Neural progenitor cell (in vitro differentiated cells): ENCODE results near the gene RFK. TPM values are rescaled to one million over a fixed set of nuclear protein-coding genes. Genes with fewer than 3 reads are reported as not detected.

Source experiments
- DNase-seq: peaks from one replicate; pipeline ENCODE4 v3.0.0-alpha.2; 2016; ENCODE audit warnings: low spot score
- H2AFZ ChIP-seq: fragments of 200-600 bp; sonication (generic); replicated peaks from 2 replicates; pipeline ENCODE4 v1.6.1; 2016; ENCODE audit warnings: antibody characterized with exemption
- H3F3A ChIP-seq: fragments of 200-600 bp; sonication (generic); 2 replicates; pipeline ENCODE4 v1.6.1; 2016; ENCODE audit warnings: antibody characterized with exemption, low read depth
- H3K27ac ChIP-seq: fragments of 200-600 bp; sonication (generic); 2 replicates; pipeline ENCODE4 v1.5.1; 2016; ENCODE audit warnings: mild to moderate bottlenecking
- H3K27me3 ChIP-seq: fragments of 200-600 bp; sonication (generic); 2 replicates; pipeline ENCODE4 v1.6.1; 2016; ENCODE audit warnings: mild to moderate bottlenecking, moderate library complexity
- H3K36me3 ChIP-seq: fragments of 200-600 bp; sonication (generic); 2 replicates; pipeline ENCODE4 v1.5.1; 2016
- H3K4me1 ChIP-seq: fragments of 200-600 bp; sonication (generic); 2 replicates; pipeline ENCODE4 v1.6.1; 2016; ENCODE audit warnings: mixed run types
- H3K4me2 ChIP-seq: fragments of 200-600 bp; sonication (generic); 2 replicates; pipeline ENCODE4 v1.6.1; 2016
- H3K4me3 ChIP-seq: fragments of 200-600 bp; sonication (generic); 2 replicates; pipeline ENCODE4 v1.5.1; 2016
- H3K79me2 ChIP-seq: fragments of 200-600 bp; sonication (generic); 2 replicates; pipeline ENCODE4 v1.6.1; 2016; ENCODE audit warnings: low read depth
- H3K9ac ChIP-seq: fragments of 200-600 bp; sonication (generic); 2 replicates; pipeline ENCODE4 v1.6.1; 2016
- H3K9me3 ChIP-seq: fragments of 200-600 bp; sonication (generic); 2 replicates; pipeline ENCODE4 v1.5.1; 2016; ENCODE audit warnings: low read depth
- H4K20me1 ChIP-seq: fragments of 200-600 bp; sonication (generic); 2 replicates; pipeline ENCODE4 v1.6.1; 2016; ENCODE audit warnings: low read depth
- H3K27ac Mint-ChIP-seq: 3 replicates; pipeline ENCODE4 v1.8.0; 2021; ENCODE audit warnings: mixed read lengths
- H3K27me3 Mint-ChIP-seq: 2 replicates; pipeline ENCODE4 v1.8.0; 2022; ENCODE audit warnings: low read depth, mild to moderate bottlenecking, inconsistent platforms, moderate library complexity, mixed read lengths; ENCODE audit not compliant: insufficient read depth
- H3K36me3 Mint-ChIP-seq: 3 replicates; pipeline ENCODE4 v1.8.0; 2021; ENCODE audit warnings: mixed read lengths
- H3K4me1 Mint-ChIP-seq: 3 replicates; pipeline ENCODE4 v1.8.0; 2021; ENCODE audit warnings: mixed read lengths
- H3K4me3 Mint-ChIP-seq: 3 replicates; pipeline ENCODE4 v1.8.0; 2021; ENCODE audit warnings: mild to moderate bottlenecking, moderate library complexity, mixed read lengths
- H3K9me3 Mint-ChIP-seq: 3 replicates; pipeline ENCODE4 v1.8.0; 2020; ENCODE audit warnings: mixed read lengths
- CTCF ChIP-seq: fragments of 200-600 bp; sonication (generic); IDR thresholded peaks from 2 replicates; pipeline ENCODE4 v1.5.1; 2017; ENCODE audit warnings: antibody characterized with exemption, mild to moderate bottlenecking
- EZH2 ChIP-seq: fragments of 200-600 bp; sonication (generic); IDR thresholded peaks from 2 replicates; pipeline ENCODE4 v1.6.1; 2017; ENCODE audit warnings: antibody characterized with exemption, mild to moderate bottlenecking, moderate library complexity
- EZH2phosphoT487 ChIP-seq: fragments of 200-600 bp; sonication (generic); IDR thresholded peaks from 2 replicates; pipeline ENCODE4 v1.6.1; 2017; ENCODE audit warnings: antibody characterized with exemption
- total RNA-seq: library from RNA; depleted of rRNA; stranded (reverse); fragments of >200 nt; gene quantifications from 2 replicates; pipeline ENCODE4 v1.2.3, GENCODE V29; 2015; ENCODE audit warnings: low replicate concordance

Gene RFK
- total RNA-seq, 1 donor from 2014 or later: 24.7 TPM

GRCh38 chr9:76405868-76406267, 11.6 kb upstream of the RFK start:
- Histone ChIP-seq H2AFZ (no peak overlapping the region), H4K20me1 (no peaks in the 10 kb centered on the region), H3K9ac (no peak overlapping the region), H3K4me1 (no peaks in the 10 kb centered on the region), H3K4me2 (no peak overlapping the region), H3K27ac (no peak overlapping the region), H3K79me2 (no peaks in the 10 kb centered on the region), H3K36me3 (no peaks in the 10 kb centered on the region), H3K27me3 (no peaks in the 10 kb centered on the region), H3F3A (no peaks in the 10 kb centered on the region), H3K9me3 (no peaks in the 10 kb centered on the region), H3K4me3 (no peak overlapping the region)
- Mint-ChIP-seq H3K27ac (no peak overlapping the region), H3K4me1 (peaks cover 2% of the 10 kb centered on the region), H3K36me3 (no peaks in the 10 kb centered on the region), H3K27me3 (no peaks in the 10 kb centered on the region), H3K9me3 (no peaks in the 10 kb centered on the region), H3K4me3 (no peak overlapping the region)
- no peak for DNase-seq
- TF ChIP-seq EZH2 (no peak), CTCF (no peak), EZH2phosphoT487 (no peak)

GRCh38 chr9:76405340-76405739, 11.1 kb upstream of the RFK start:
- H3K36me3 Mint-ChIP-seq: no peaks in the 10 kb centered on the region
- no peak overlapping the region for H3K4me3 Mint-ChIP-seq
- H3K9ac ChIP-seq: no peak overlapping the region
- H3K4me2 ChIP-seq: no peak overlapping the region
- no peak overlapping the region for H3K27ac Mint-ChIP-seq
- no peaks in the 10 kb centered on the region for H3K79me2 ChIP-seq
- H3K4me1 ChIP-seq: no peaks in the 10 kb centered on the region
- no peaks in the 10 kb centered on the region for H3K9me3 ChIP-seq
- H2AFZ ChIP-seq: no peak overlapping the region
- no peak for TF ChIP-seq EZH2
- no peak for TF ChIP-seq EZH2phosphoT487
- TF ChIP-seq CTCF: no peak
- H4K20me1 ChIP-seq: no peaks in the 10 kb centered on the region
- peaks cover 2% of the 10 kb centered on the region for H3K4me1 Mint-ChIP-seq
- peaks cover 1% of the 10 kb centered on the region for H3K27me3 Mint-ChIP-seq
- no peak overlapping the region for H3K4me3 ChIP-seq
- H3K27me3 ChIP-seq: no peaks in the 10 kb centered on the region
- no peaks in the 10 kb centered on the region for H3K9me3 Mint-ChIP-seq
- H3F3A ChIP-seq: no peaks in the 10 kb centered on the region
- no peak for DNase-seq
- no peak overlapping the region for H3K27ac ChIP-seq
- no peaks in the 10 kb centered on the region for H3K36me3 ChIP-seq

- no peaks in the 10 kb centered on the region for H3F3A ChIP-seq
- no peaks in the 10 kb centered on the region for H3K79me2 ChIP-seq
- no peak overlapping the region for H3K9ac ChIP-seq
- no peaks in the 10 kb centered on the region for H3K27me3 ChIP-seq
- Mint-ChIP-seq H3K4me3 (no peak overlapping the region), H3K36me3 (no peaks in the 10 kb centered on the region), H3K4me1 (peaks cover 2% of the 10 kb centered on the region), H3K27me3 (peaks cover 2% of the 10 kb centered on the region), H3K9me3 (no peaks in the 10 kb centered on the region), H3K27ac (no peak overlapping the region)
- no peak for DNase-seq
- H4K20me1 ChIP-seq: no peaks in the 10 kb centered on the region
- H3K9me3 ChIP-seq: no peaks in the 10 kb centered on the region
- H3K36me3 ChIP-seq: no peaks in the 10 kb centered on the region
- no peak overlapping the region for H2AFZ ChIP-seq
- TF ChIP-seq CTCF: no peak
- no peak for TF ChIP-seq EZH2
- TF ChIP-seq EZH2phosphoT487: no peak
- no peak overlapping the region for H3K27ac ChIP-seq
- no peaks in the 10 kb centered on the region for H3K4me1 ChIP-seq
- H3K4me2 ChIP-seq: no peak overlapping the region
- H3K4me3 ChIP-seq: no peak overlapping the region
Observed at GRCh38 chr9:76404401-76404800, 10.2 kb upstream of the RFK start.
